Left colon (tissue), 2 donors: Measurements from ENCODE around the gene MIER2. TPM values are rescaled to one million over a fixed set of nuclear protein-coding genes. Genes with fewer than 3 reads are reported as not detected.
"Not testable (repeated sequence)": the region's sequence is repeated elsewhere in the genome, so short reads cannot be mapped to it uniquely, and the experiment has no call there.

Source experiments
- ATAC-seq: fragments of 200-7000 bp; cut with Tn5 transposase; one replicate; pipeline ENCODE4 v1.9.1; 2020; ENCODE audit warnings: mild to moderate bottlenecking, moderate library complexity
- DNase-seq, 2 donors: peaks; one replicate each; pipeline ENCODE4 v3.0.0-alpha.2; 2020
- intact Hi-C, 2 donors: fragments of 100-400 bp; cut with DNase I in 1 of 2; cut with micrococcal nuclease in 1 of 2; formaldehyde crosslinking; loops; one replicate each; pipeline versions ENCODE4 v1.11.2 to v1.14.0; 2022; cut with DNase I, micrococcal nuclease
- total RNA-seq, 2 donors: library from RNA; stranded (reverse); fragmentation: NEBNext Ultra II Directional; extraction: Animal tissue kit (Norgen Biotek cat#: 25700); gene quantifications; one replicate each; pipeline ENCODE4 v1.2.1, GENCODE V29; 2021
- donor health status: DM: no; HTN: no; CAD: no.
- donor health status: DM: yes; HTN: yes; CAD: no.

MIER2 gene
- total RNA-seq, 2 donors from 2014 or later: 14.6 to 15.7 TPM

GRCh38 chr19:366951-367350 is 22.4 kb upstream of the MIER2 start:
- intact Hi-C loops: no loop called here

GRCh38 chr19:366205-366783 is 21.7 kb upstream of the MIER2 start:
- intact Hi-C loops: no loop called here
- DNase-seq (no peak), ATAC-seq (no peak)

More at GRCh38 chr19:366951-367350, 22.4 kb upstream of the MIER2 start:
- DNase-seq (no peak), ATAC-seq (no peak)

GRCh38 chr19:364496-365287 is 20.1 kb upstream of the MIER2 start:
- no peak for DNase-seq

GRCh38 chr19:362683-363082 is 18.1 kb upstream of the MIER2 start:
- DNase-seq (no peak), ATAC-seq (no peak)
- intact Hi-C loops: no loop called here

More at GRCh38 chr19:364496-365287, 20.1 kb upstream of the MIER2 start:
- intact Hi-C loops: no loop called here
- no peak for ATAC-seq

GRCh38 chr19:362154-362553 is 17.6 kb upstream of the MIER2 start:
- ATAC-seq (no peak), DNase-seq (no peak)
- intact Hi-C loops: no loop called here

GRCh38 chr19:359653-359925 is 15.0 kb upstream of the MIER2 start:
- intact Hi-C loops: no loop called here
- ATAC-seq (no peak), DNase-seq (no peak)

- ATAC-seq, DNase-seq: not testable (repeated sequence)
These were observed 10.9 kb upstream of the MIER2 start for GRCh38 chr19:355536-355935.

GRCh38 chr19:355134-355533 is 10.5 kb upstream of the MIER2 start:
- intact Hi-C loops: no loop called here
- no peak for ATAC-seq
- no peak for DNase-seq

More at GRCh38 chr19:355536-355935, 10.9 kb upstream of the MIER2 start:
- intact Hi-C loops: not testable (repeated sequence)

GRCh38 chr19:351976-352625 is 7.5 kb upstream of the MIER2 start:
- intact Hi-C loops: no loop called here
- ATAC-seq: no peak
- DNase-seq: no peak

- no peak for DNase-seq
- intact Hi-C loops: no loop called here
These were observed 3.6 kb upstream of the MIER2 start for GRCh38 chr19:347946-348861.

GRCh38 chr19:345320-345879 is 804 bp upstream of the MIER2 start:
- no peak for DNase-seq
- ATAC-seq: no peak
- intact Hi-C loops: no loop called here

More at GRCh38 chr19:347946-348861, 3.6 kb upstream of the MIER2 start:
- no peak for ATAC-seq

GRCh38 chr19:343941-344624 is 513 bp downstream of the MIER2 start:
- intact Hi-C loops: no loop called here
- DNase-seq: peak in 1 of 2 donors; percentile 19
- ATAC-seq: peak; percentile 33

- DNase-seq: no peak
- intact Hi-C loops: no loop called here
These were observed 1.1 kb downstream of the MIER2 start for GRCh38 chr19:343451-343931.

GRCh38 chr19:342801-343421 is 1.7 kb downstream of the MIER2 start:
- DNase-seq (peak; percentile 46 to 50), ATAC-seq (no peak)
- intact Hi-C loops: no loop called here

More at GRCh38 chr19:343451-343931, 1.1 kb downstream of the MIER2 start:
- no peak for ATAC-seq

- ATAC-seq (no peak), DNase-seq (no peak)
- intact Hi-C loops: no loop called here
These were observed 2.5 kb downstream of the MIER2 start for GRCh38 chr19:342128-342455.

GRCh38 chr19:341386-342127 is 3.0 kb downstream of the MIER2 start:
- ATAC-seq (no peak), DNase-seq (no peak)
- intact Hi-C loops: no loop called here
